Inferior parietal cortex (tissue), 1 donor: ENCODE measurements around the gene CCDC92.

Source experiments
- DNase-seq: peaks from one replicate; pipeline ENCODE4 v3.0.0-alpha.2; 2016; ENCODE audit errors: extremely low spot score

CCDC92 gene

GRCh38 chr12:123976227-123976826 lies 3.7 kb upstream of the CCDC92 start:
- no peak for DNase-seq

DNA sequence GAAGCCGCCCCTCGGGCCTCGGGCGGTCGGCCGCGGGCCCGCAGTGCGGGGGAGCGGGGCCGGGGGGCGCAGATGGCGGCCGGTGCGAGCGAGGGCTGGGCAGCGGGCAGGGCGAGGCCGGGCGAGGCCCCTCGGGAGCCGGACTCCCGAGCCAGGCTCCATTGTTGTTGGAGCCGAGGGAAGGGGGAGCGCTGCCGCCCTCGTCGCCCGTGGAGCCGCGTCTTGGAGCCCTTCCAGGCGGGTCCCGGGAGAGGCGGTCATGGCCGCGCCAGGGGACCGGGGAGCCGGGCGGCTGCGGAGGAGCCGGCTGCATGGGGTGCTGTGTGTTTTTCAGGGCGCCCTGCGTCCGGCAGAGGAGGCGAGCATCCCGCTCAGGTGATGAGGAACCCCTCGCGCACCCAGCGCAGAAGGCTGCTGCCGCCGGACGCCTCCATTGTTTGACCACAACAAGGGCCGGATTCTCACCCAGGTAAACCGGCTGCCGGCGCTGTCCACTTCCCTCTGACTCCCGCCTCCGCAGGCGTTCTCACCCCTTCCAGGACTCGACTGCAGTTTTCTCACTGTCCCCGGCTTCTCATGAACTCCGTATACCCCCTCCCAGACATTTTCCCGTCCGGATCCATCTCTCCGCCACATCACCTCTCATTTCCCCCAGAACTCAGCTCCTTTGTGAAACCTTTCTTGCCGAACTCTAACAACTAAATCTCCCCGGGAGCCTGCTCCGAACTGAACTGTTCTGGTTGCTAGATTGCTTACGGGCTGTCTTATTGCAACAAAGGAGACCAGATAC lies 1.1 kb upstream of the CCDC92 start:
- DNase-seq: no peak

DNA sequence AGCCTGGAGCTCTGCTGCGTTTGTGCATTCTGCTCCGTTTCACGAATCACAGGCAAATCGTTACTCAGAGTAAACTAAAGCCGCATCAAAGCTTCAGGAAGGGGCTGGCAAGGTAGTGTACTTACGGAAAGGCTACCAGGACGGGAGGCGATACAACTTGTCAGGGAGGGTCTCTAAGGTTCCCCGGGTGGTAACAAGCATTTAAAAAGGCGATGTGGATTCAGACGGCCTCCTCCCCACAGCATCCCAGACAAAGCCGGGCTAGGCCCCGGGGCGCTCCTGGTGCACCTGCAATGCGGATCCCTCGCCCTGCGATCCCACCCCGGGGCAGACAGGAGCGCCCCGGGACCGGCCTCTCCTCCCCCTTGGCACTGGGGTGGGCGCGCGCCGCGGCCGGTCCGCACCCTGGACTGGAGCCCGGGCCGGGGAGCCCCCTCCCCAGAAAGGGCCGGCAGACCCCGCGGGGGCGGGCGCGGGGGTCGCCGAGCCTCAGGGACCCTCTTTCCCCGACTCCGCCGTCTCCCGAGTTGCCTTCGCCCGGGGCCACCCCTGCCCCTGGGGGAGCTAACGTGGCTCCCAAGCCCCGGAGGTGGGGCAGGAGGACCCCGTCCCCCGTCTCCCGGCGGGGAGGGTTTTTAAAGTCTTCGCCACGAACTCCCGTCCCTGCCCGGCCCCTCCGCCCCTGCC lies 718 bp downstream of the CCDC92 start:
- no peak for DNase-seq

DNA sequence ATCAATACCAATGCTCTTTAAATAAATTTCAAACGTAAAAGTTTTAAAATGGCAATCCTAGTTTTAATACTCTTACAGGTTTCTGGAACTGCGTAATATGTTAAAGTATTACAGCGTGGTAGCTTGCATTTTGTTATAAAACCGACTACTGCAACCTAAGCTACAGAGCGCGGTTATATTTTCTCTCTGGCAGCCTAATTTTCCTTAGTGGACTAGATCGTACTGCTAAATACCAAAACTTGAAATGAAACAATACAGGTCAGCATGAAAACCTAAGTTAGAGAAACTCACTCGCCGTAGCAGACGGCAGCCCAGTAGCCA lies 1.2 kb downstream of the CCDC92 start:
- DNase-seq: peak; percentile 63

DNA sequence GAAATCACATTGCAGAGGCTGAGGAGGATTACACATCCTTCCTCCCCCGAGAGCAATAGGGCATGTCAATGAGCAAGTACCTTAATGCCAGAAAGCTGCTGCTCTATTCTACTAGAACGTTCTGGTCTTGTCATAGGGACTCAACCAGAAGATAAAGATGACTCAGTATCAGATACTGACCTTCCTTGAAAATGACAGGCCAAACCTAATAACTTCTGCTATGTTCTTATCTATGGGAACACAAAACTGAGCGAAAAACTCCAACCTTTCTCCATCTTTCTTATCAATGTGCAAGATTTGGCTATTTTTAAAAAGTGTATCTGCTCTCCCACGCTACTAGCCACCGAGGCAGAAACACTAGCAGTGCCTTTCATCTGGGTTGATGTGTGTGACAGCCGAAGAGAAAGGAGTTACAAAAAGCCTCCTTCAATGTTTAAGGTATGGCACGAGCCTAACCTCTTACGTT lies 5.5 kb downstream of the CCDC92 start:
- no peak for DNase-seq

DNA sequence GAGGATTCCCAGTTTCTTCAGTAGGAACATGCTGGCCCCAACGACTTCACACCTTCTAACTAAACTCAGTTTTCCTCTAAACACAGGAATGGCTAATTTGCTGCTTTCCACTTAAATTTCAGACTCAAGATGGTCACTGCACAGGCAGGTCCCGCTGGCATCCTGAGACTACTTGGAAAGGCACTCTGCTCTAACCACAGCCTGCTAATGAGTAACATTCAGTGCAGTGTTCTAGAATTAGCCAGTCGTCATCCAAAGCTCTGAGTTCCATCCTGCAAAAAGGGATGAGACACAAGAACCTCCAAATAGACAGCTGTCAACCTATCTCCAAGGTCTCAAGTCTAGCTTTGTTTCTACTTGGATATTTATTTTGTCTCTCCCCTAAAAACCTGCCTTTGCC lies 6.0 kb downstream of the CCDC92 start:
- DNase-seq: no peak

DNA sequence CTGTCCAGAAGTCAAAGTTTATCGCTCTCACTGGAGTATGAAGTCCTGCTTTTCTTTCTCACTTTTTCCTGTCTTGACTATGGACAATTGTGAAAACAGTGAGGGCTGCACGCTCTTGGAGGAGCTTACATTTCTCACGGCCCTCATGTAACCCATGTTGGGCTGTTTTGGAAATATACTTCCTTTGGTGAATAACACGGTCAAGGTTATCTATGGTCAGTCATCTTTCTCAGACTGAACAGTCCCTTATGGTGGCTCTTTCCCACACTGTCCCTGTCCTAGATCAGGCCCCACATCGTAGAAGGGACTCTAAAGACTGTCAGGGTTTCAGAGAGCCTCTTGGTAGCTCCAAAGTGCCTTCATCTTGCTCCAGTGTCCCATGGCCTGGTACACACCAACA lies 7.2 kb downstream of the CCDC92 start:
- no peak for DNase-seq

DNA sequence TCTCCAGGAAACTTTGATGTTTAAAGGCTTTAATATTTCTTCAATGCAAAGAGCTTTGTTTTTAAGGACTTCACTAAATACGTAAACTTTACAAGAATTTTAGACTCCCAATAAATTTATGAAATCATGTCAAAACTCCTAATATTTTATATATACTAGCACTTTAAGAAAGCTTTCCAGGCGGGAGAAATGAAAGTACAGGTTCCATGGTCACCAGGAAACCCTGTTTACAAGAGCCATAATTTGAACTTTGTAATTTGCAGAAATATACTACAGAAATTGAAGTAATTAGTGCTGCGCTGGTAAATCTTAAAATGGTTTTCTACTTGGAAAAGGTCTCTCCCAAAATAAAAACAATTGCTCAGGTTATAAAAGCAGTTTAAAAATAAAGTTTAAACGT lies 8.8 kb downstream of the CCDC92 start:
- DNase-seq: no peak

DNA sequence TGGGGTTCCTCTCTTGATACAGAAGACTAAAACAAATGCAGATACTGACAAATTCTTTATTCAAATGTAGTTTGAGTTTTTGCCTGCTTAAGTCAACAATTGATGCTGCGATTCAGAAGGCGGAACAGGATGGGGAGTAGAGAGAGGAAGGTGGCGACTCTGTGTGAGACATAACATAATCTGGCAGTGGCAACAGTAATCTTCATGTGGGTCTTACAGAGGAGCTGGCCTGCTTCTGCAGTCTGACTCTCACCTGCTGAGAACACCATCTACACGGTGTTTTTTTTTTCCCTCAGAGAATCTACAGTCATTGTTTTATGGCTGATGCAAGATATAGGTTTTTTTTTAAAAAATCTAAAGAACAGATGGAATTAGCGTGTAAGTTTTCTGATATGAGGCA lies 10.1 kb downstream of the CCDC92 start:
- DNase-seq: no peak

DNA sequence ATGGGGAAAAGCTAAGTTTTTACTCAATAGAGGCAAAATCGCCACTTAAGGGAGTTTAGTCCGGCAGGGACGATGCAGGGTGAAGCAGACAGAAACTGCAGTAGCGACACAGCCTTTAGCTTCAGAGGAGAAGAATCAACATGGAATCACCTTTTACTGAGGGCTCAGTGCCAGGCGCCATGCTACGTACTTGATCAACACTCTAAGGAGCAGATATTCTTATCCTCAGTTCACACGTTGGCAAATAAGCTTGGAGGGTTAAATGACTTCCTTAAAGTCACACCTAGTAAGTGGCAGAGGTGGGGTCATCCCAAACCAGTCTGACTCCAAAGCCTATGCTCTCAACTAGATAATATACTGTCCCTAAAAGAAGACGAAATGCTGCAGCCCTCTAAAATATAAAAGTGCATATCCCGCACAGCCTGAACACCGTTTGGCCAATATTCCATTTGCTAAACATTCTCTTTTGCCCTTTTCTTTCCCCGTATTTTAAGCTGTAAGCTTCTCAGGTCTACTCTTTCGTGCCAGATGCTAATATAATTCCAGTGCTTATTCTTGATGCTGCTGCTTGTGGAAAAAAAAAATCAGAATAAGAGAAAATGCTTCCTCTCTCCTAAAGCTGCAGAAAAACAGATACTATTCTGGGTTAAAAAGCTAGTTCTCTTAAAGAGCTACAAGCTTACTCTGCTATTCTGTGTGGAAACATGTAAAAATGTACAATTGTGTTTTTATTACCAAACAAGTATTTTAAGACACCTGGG lies 10.9 kb downstream of the CCDC92 start:
- DNase-seq: no peak

DNA sequence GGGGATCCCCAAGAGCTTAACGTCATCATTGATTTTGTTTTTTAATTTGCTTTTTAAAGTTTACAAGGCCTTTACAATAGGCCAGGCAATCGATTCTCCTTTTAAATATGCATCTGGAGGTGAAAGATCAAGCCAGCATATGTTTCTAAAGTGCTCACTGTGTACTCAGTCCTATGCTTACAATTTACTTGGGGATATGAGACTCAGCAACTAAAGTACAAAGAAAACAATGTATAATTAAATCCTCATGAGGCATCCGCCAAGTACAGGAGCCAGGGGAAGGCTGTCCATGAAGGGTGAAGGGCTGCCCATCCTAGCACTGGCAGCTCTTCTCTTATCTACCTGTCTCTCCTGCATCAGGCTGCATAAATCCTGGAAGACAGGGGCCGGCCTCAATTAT lies 11.8 kb downstream of the CCDC92 start:
- DNase-seq: no peak

DNA sequence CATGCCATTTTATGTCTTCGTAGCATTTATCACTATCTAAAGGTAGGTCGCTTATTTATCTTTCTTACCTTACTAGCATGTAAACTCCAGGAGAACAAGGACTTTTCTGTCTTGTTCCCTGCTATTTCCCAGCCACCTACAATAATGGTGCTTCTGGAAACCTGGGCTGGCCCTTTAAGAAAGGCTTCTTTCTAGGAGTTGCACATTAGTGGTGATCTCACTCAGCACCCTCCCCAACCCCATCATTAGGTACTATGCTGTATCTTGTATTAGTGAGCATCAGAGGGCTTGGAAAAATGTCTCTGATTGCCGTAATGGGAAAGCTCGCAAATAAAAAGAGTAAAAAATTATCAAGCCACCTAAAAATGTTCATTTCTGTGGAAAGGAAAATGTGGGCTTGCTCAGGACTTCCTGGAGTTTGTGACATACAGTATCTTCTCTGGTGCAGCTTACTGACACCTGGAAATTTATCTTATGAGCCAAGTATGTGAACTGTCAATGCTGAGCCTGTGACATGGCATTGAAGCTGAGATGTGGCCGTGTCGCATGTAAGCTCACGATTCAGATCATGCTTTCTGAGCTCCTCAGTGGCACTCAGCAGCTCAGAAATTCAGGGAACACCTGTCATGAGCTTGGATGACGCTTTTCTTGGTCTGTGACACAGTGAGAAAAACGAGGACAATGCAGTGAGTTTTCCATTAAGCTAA lies 12.4 kb downstream of the CCDC92 start:
- no peak for DNase-seq

- DNase-seq: no peak
Observed at GRCh38 chr12:123958876-123959275, 13.8 kb downstream of the CCDC92 start.

DNA sequence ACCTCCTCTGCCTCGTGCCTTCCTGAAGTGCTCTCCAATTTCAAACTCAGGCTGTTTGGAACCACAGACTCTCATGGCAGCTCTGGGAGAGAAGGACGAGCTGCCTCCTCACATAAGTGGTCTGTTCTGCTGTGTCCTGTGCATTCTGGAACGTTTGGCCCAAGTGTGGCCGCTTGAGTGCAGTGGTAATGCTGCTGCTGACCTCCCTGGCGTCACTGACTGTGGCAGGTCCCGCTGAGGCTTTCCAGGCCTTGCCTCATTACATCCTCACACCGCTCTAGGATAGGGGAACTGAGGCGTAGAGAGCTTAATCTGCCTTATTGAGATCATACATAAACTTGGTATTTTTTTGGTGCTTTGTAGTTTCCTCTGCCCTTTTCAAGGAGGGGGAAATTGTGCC lies 14.2 kb downstream of the CCDC92 start:
- no peak for DNase-seq

- no peak for DNase-seq
Observed at GRCh38 chr12:123957196-123957595, 15.4 kb downstream of the CCDC92 start.

GRCh38 chr12:123956249-123956648 lies 16.4 kb downstream of the CCDC92 start:
- no peak for DNase-seq

DNA sequence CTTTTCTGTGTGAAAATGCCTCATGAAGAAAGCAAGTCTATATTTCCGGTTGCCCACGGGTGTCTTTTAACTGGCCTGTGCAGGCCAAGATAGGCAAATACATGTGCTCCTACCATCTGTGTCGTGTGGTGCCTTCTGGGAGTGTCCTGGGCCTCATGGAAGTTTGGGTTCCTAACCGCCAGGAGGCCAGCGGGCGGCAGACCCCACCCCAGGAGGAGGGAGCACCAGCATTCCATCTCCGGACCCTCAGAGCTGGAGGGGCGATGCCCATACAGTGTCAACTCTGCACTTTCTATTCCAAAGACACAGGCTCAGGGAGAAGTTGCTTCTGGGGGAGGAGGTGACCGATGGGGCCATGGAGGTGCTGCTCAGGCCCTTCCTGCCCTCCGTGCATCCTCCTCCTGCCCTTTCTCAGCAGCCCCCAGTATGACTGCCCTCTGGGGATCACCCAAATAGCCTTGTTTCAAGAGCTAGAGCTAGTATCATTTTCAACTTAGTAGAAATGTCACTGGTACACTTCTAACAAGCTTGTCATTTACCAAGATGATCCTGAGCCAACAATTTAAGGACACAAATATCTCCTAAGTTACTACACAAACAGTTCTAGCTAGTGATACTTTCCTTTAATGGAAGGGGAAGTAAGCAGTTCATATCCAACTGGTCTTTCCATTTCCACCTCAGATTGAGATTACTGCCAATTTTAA lies 17.8 kb downstream of the CCDC92 start:
- no peak for DNase-seq

DNA sequence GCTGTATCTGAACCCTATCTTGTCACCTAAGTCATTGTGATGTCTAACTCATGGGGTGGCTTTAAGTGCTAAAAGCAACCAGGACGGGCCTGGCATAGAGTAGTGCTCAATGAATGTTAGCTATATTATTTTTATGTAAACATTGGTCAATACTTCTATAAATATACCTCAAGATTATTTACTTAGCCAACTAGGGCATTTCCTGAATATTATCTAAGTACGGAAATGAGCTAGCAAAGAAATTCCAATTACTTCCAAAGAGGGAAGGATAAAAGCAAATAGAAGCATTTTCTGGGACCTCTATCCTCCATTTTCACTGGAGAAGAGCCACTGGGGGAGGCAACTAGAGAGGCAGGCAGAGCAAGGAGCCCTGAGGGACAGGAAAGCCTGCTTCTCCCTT lies 20.6 kb downstream of the CCDC92 start:
- DNase-seq: no peak

DNA sequence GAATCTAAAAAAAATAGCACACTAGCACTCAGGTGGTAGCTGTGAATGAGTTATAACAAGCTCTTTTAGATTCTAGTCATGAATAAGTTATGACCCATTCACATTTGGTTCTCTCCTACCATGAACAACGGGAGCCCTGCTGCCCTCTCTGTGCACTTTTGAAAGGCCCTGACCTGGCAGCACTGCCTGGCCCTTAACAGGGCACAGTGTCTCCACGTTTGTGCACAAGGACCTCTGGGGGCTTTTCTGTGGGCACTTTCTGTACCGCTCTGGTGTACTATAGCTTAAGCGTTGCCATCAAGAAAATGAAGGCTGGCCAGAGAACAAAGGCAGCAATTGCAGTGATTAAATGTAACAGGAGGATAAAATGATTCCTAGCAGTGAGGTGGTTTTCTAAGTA lies 21.2 kb downstream of the CCDC92 start:
- DNase-seq: no peak

- DNase-seq: no peak
Observed at GRCh38 chr12:123950476-123951349, 21.9 kb downstream of the CCDC92 start.
